Neural progenitor cell (in vitro differentiated cells): ENCODE results near the gene ZNF148.

Source experiments
- EZH2 ChIP-seq: fragments of 200-600 bp; sonication (generic); IDR thresholded peaks from 2 replicates; pipeline ENCODE4 v1.6.1; 2017; ENCODE audit warnings: antibody characterized with exemption, mild to moderate bottlenecking, moderate library complexity
- TF ChIP-seq, protein P1 (sequence below): fragments of 200-600 bp; sonication (generic); IDR thresholded peaks from 2 replicates; pipeline ENCODE4 v1.5.1; 2017; ENCODE audit warnings: antibody characterized with exemption, mild to moderate bottlenecking

DNA sequence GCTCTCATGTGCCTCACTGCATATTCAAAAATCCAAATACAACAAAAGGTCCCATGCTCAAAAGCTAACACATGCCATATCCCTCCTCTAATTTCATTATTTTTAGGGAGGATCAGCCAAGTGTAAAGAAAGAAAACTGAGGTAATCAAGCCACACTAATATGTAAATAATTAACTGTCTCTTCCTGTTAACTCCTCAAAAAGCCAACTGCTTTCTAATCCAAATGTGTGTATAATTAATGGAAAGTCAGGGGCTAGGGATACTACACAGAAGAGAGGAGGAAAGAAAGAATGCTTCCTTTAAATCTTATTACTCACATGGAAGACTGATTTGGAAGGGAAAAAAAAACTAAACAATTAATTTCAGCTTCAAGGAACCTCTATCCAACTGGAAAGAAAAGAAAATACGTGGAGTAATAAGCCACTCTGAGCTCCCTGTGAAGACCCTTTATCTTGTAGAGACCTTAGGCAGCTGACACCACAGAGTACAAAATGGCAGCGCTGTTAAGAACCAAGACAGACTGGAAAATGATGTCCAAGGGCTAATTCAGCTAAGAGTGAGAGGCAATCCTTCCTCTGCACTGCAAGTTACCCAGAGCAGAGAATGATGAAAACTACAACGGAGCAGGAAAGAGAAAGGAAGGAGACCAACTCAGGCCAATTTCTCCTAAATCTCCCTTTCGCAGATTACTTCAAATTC, 56.8 kb downstream of the ZNF148 start:
- TF ChIP-seq, protein P1, sequence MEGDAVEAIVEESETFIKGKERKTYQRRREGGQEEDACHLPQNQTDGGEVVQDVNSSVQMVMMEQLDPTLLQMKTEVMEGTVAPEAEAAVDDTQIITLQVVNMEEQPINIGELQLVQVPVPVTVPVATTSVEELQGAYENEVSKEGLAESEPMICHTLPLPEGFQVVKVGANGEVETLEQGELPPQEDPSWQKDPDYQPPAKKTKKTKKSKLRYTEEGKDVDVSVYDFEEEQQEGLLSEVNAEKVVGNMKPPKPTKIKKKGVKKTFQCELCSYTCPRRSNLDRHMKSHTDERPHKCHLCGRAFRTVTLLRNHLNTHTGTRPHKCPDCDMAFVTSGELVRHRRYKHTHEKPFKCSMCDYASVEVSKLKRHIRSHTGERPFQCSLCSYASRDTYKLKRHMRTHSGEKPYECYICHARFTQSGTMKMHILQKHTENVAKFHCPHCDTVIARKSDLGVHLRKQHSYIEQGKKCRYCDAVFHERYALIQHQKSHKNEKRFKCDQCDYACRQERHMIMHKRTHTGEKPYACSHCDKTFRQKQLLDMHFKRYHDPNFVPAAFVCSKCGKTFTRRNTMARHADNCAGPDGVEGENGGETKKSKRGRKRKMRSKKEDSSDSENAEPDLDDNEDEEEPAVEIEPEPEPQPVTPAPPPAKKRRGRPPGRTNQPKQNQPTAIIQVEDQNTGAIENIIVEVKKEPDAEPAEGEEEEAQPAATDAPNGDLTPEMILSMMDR: no peak
- TF ChIP-seq EZH2: no peak
